Measurements from ENCODE around the gene LASP1. TPM values are rescaled to one million over a fixed set of nuclear protein-coding genes. Genes with fewer than 3 reads are reported as not detected.

The LASP1 gene
- total RNA-seq, 1 donor from 2014 or later = 58.5 TPM

DNA sequence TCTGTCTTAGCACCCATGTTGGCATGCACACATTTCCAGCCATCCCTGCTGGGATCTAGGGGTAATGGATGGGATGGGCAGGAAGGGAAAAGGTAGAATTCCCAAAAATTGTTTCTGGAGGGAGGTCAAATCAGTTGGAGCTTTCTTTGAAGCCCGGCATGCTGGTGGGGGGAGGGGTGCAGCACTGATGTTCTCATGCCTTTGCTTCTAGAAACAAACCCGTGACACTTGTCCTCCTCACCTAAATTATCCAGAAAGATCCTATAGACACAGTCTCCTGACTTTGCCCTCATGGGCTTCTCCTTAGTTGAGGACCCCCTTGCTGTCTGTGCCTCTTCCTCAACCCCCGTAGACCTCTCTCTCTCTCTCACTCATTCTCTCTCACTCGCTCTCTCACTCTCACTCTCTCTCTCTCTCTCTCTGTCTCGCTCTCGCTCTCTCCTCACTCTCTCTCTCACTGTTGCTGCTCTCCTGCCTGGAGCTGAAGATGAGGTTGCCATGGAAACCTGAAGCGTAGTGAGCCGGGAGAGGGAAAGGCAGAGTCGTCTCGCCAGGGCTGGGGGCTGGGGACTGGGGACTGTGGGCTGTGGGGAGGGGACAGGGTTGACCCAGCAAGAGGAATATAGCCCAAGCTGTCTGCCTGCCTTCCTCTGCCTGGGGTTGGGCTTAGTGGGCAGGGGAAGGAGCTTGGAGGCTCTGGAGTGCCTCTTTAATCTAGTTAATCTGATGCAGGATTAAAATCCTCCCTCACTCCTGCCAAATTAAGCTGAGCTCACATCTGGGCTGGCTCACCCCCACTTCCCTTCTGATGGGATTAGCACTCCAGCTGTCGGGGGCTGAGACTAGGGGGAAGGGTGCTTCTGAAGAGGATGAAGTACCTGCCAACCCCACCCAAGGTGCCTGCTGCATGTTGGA lies 16.1 kb downstream of the LASP1 start:
- DNase-seq (ENCODE audit: low spot score) (no peak), ATAC-seq (peak; percentile 7)

DNA sequence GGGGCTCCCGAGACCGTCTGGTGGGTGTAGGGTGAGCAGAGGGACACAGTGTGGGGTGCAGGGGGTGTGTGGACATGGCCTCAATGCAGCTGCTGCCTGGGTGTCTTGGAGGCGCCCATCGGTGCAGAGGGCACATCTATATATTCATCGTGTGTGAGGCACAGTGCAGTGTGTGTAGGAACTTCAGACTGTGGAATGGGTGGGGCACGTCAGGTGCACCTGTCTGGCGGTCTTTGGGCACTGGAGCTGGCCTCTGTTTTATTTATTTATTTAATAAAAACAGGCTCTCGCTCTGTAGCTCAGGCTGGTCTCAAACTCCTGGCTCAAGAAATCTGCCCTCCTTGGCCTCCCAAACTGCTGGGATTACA lies 16.8 kb downstream of the LASP1 start:
- no peak for DNase-seq (ENCODE audit: low spot score)
- ATAC-seq = no peak

DNA sequence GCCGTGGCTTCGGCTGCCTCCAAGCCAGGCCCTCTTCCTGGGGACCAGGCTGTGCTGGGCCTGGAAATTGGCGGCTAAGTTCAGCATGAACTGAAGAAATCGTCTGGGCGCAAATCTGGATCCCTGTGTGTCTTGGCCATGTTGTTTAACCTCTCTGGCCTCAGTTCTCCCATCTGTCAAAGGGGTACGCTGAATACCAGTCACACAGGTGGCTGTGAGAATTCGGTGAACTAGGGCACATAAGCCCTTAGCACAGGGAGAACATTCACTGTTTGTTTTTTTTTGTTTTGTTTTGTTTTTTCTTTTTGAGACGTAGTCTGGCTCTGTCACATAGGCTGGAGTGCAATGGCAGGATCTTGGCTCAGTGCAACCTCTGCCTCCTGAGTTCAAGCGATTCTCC lies 19.0 kb downstream of the LASP1 start:
- ATAC-seq = no peak

DNA sequence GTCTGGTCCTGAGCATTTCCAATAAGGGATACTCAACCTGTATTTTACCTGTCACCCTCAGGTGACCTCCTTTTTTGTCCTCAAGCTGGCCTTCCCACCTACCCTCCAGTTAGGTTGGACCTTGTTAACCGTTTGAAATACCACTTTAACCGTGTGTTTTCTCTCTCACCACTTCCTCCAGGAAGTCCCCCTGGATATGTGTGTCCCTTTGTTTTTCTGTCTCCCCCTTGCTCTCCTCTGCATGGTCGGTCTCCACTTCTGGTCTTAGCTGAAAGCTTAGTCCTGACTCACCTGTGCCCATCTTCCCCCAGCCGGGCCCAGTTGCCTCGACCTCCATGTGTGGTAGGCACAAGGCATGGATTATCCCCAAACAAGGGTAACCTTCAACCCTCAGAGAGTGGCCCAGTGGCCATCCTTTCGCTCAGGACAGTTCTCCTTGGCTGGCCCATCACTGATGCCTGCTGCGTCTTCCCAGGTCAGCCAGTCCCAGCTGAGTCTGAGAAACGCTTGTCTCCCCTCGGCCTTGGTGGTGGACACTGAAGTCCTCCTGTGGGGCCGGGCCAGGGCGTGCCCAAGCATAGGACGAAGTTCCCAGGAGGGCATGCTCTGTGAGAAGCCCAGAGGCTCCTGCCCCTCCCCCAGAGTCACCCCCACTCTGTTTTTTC lies 20.0 kb downstream of the LASP1 start:
- DNase-seq (ENCODE audit: low spot score) (no peak), ATAC-seq (no peak)

More for the DNA sequence above, 19.0 kb downstream of the LASP1 start:
- no peak for DNase-seq (ENCODE audit: low spot score)

DNA sequence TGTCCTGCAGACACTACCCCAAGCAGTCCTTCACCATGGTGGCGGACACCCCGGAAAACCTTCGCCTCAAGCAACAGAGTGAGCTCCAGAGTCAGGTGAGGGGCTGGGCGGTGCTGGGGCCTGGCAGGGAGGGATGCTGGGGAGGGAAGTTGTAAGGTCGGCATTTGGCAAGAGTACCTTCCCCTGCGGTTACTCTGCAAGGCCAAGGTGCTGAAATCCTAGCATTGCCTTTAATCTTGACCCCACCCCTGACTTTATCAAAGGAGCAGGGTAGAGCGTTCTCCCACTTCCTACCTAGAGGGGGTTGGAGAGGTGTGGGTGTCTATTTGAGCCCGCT lies 20.5 kb downstream of the LASP1 start:
- ATAC-seq (no peak), DNase-seq (ENCODE audit: low spot score) (no peak)

DNA sequence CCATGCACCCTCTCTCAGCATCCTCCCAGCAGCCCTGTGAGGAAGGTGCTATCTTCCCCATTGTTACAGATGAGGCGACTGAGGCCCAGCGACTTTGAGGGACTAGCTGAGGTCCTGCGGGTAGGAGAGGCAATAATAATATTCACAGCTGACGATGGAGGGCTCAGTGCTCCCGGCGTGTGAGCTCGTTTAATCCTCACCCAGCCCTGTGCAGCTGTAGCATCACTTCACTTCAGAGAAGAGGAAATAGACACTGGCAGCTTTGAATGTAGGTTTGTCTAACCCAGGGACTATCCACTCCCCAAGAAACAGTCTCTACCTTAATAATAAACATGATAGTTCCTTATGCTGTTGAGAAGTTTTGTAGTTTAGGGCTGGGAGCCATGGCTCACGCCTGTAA lies 21.6 kb downstream of the LASP1 start:
- no peak for ATAC-seq
- DNase-seq (ENCODE audit: low spot score) = no peak

DNA sequence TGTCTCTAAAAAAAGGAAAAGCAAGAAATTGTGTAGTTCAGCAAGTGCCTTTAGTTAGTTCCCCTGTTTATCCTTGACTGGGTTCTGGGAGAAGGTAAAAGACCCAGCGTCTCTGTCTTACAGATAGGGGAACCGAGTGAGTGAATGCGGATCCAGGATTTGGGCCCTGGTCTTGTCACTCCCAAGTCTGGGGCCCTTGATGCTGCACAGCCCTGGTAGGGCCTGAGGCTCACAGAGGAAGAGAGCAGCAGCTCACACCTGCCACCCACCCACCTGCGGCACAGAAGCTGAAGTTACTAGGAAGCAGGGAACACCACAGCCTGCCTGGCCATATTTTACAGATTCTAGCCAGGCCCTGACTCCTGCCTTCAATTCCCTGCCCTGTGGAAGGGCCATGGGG lies 22.2 kb downstream of the LASP1 start:
- ATAC-seq = no peak

DNA sequence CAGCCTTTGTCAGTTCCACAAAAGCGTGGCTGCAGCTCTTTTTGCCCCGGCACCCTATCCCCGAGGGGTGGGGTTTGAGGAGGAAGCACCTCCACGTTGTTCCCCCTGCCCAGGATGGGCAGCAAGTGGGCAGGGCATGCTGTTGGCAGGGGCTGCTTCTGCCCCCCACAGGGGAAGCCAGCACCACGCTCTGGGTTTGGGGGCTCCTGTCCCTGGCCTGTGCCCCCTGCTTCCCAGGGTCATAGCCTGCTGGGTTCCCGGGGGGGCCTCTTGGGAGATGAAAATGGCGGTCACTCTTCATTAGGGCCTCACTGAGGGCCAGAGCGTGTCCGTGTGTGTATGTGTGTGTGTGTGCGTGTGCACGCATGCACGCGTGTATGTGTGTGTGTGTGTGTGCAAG lies 22.8 kb downstream of the LASP1 start:
- ATAC-seq (no peak), DNase-seq (ENCODE audit: low spot score) (no peak)

More for the DNA sequence above, 22.2 kb downstream of the LASP1 start:
- no peak for DNase-seq (ENCODE audit: low spot score)

DNA sequence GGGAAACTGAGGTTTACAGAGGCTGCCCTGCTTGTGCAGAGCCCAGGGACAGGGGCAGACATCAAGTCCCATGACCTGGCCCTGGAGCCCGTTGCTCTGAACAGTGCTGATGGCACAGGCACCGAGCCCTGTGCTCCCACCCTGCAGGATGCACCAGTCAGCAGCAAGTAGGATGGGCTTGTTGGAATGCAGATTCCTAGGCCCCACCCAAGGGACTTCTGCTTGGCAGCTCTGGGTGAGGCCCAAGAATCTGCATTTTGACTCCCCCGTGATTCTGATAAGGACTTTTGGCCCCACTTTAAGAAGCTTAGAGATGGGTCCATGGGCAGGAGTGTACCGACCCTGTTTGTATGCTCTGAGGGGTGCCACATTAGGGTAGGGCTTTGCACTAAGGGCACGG lies 23.3 kb downstream of the LASP1 start:
- DNase-seq (ENCODE audit: low spot score) (no peak), ATAC-seq (no peak)

DNA sequence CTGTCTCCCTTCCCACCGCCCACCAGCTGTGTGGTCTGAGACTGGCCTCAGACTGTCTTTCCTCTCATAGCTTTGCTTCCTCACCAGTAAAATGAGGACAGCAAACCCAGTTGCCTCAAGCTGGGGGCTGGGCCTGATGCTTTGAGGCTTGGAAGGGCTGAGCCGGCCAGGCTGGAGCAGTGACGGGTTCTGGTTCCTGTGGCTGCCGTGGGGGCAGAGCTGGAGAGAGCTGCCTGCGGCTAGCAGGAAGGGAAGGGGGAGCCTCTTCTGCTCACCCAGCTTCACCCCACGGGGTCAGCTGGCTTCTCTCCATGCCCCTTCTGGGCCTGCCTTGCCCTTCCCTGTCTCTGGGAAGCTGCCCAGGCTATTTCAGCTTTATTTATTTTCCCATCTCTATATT lies 23.7 kb downstream of the LASP1 start:
- peak; percentile 70 for DNase-seq (ENCODE audit: low spot score)
- peak; percentile 50 for ATAC-seq

DNA sequence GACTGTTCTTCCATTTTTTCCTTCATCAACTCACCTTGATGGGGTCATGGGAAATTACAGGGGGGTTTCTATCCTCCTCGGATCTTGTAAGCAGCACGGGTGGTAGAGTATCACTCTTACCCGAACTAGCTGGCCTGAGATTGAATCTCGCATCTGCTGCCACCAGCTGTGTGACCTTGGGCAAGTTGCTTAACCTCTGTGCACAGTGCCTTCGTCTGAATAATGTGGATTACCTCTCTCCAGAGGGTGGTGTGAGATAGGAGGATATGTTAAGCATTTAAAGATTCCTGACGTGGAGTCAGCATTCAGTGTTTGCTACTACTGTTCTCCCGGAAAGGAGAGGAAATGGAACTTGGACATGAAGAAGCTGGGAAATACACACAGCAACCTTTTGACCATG lies 24.4 kb downstream of the LASP1 start:
- ATAC-seq = peak; percentile 2
- DNase-seq (ENCODE audit: low spot score) = no peak

DNA sequence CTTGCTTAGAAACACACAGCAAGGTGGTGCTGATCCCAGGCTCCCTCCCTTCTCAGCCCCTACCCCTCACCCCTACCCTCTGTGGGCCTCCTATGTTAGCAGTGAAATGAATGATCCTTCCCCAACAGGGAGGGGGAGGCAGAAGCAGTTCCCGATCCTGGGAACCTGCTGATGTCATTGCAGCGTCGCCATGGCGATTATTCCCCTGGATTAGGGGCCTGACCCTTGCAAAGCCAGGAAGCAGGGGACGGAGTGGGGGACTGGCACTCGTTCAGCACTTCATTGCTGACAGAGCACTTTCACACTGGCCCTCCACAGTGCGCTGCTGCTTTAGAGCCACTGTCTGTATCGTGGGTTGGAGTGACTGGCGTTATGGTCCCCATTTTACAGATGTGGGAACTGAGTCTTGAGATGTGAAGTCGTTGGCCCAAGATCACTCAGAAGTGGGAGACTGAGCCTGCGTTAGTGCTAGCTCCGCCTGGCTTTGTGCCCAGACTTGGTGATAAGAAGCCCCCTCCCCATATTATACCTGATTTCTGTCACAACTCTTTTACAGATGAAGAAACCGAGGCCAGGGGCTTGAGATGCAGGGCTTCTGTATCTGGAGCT lies 26.6 kb downstream of the LASP1 start:
- no peak for DNase-seq (ENCODE audit: low spot score)
- peak; percentile 7 for ATAC-seq

DNA sequence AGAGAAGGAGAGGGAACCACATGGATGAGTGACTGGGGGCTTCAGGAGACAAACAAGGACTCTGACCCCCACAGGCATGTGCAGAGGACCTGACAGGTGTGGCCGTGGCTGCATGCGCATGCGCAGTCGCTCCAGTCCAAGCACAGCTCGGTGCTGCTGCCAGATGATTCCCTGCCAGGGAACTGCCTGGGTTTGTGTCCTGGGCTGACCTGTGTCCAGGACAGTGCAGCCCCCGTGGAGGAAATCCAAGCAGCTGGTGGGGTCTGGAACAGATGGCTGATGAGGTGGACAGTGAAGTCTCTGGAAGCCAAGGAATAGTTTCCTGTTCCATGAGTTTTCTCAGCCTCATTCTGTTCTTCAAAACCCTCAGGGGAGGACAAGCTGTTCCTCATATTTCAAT lies 27.3 kb downstream of the LASP1 start:
- DNase-seq (ENCODE audit: low spot score) = peak; percentile 91
- ATAC-seq = peak; percentile 73

DNA sequence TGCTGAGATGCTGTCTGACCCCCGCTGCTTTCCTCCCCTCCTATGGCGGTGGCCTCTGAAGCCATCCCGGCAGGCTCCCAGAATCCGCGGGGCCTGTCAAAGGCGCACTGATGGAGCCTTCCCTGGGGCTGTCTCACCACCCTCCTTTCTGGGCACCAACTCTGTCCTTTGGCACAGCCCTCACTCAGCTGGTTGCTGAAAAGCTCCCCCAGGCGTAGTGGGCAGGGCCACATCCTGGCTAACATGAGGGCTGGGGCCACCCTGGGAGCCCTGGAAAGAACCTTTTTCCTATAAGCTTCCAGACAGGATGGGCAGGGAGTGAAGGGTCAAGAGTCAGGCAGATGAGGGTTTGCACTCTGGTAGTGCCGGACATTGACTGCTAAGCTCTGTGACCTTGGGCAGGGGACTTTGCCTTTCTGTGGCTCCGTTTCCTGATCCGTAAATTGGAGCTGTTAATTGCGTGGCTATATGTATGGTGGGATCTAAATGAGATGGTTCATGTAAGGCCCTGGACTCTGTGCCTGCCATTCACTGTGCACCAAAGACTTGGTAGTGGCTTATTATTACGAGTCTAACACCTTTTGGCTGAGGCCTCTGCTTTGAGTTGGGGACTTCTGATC lies 27.9 kb downstream of the LASP1 start:
- no peak for DNase-seq (ENCODE audit: low spot score)
- ATAC-seq = peak; percentile 46

DNA sequence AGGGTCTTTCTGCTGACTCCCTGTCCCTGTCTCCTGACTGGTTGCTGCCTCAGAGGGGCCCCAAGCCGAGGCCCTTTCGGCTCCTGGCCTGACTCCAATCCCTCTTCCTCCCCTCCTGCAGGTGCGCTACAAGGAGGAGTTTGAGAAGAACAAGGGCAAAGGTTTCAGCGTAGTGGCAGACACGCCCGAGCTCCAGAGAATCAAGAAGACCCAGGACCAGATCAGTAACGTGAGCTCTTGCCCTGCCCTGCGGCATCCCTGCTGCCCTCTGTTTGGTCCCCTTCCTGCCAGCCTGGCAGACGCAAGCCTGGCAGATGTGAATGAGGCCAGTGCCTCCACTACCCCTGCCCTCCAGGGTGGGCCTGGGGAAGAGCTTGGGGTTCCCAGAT lies 28.4 kb downstream of the LASP1 start:
- ATAC-seq (no peak), DNase-seq (ENCODE audit: low spot score) (no peak)

DNA sequence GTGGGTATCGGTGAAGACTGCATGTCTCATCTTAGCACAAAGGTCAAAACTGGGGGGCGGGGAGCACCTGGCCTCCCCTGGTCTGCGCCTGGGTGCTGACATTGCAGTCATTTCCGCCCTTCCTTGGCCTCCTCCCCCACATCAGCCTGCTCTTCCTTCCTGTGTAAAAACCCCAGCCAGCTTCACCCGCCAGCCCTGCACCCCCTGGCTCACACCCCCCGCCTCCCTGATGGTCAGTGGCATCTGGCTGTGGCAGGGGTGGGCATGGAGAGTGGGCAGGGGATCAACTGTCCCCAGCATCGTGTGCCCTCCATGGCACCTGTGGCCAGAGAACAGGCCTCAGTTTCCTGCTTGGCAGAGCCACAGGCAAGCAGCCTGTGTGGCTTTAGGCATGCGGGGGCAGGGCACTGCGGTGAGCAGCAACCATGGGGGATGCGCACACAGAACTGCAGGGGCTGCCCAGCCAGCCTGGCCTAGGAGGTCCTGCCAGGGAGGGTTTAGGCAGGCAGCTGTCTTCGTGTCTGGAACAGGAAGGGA lies 29.0 kb downstream of the LASP1 start:
- ATAC-seq = no peak

DNA sequence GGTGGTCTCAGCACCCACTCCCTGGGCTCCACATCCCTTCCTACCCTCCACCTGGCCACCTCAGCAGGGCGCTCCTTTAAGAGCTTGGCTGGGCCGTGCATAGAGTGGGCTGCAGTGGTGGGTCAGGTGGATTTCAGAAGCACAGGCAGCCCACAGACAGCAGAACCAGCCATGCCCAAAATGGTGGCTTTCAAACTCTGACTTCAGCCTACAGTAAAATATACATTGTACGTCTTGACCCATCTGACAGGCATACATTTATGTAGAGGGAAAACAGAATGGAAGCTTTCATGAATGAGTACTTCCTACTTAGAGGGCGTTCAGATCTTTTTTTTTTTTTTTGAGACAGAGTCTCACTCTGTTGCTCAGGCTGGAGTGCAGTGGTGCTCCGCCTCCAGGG lies 29.6 kb downstream of the LASP1 start:
- DNase-seq (ENCODE audit: low spot score) (no peak), ATAC-seq (no peak)

More for the DNA sequence above, 29.0 kb downstream of the LASP1 start:
- DNase-seq (ENCODE audit: low spot score) = no peak

DNA sequence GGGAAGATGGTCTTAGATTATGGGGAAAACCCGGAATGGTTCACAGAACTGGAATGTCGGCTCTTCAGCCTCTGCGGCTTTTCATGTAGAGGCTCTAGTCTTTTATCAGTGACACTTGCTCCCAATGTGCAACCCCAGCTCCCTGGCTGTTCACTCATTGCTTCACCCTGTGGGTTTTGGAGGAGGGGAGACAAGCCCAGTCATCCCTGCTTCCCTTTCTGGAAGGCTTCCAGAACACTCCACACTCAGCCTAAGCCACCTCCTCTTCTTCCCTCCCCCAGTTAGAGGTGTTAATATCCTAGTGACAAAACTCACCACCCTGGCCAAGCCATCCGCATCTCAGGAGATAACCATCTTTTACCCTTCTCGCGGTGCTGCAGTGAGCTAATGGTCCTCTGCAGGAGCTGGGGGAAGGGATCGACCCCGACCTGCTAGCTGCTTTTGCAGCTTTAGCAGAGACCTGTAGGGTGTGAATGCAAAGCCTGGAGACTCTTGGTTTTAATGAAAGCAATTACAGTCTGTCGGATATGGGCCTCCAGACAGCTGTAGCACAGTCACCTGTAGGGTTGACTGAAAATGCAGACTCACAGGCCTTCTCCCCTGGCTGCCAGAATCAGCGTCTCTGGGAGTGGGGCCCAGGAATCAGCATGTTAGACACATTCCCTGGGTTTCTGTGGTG lies 31.3 kb downstream of the LASP1 start:
- DNase-seq (ENCODE audit: low spot score) (no peak), ATAC-seq (peak; percentile 8)

DNA sequence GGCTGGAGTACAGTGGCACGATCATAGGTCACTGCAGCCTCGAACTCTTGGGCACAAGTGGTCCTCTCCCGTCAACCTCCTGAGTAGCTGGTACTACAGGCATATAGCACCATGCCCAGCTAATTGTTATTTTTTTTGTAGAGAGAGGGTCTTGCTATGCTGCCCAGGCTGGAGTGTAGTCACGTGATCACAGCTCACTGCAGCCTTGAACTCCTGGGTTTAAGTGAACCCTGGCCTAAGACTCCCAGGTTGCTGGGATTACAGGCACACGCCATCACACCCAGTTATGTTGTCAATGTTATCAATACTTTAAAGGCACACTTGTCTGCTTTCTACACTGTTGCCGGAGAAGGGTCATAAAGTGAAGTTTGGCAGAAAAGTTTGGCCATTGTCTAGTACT lies 33.5 kb downstream of the LASP1 start:
- DNase-seq (ENCODE audit: low spot score) (no peak), ATAC-seq (no peak)

DNA sequence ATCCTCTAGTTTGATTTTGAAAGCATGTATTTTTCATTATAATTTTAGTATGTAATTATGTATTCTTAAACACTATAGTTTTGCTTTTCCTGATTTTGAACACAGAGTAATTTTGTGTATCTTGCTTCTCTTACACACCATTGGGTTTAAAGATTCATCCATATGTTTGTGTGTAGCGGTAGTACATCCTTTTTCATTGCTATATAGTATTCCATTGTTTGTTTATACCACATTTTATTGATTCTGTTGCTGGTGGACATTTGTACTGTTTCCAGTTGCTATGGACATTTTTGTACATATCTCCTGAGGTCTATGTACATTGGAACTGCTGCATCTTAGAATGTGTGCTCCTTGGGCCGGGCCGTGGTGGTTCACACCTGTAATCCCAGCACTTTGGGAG lies 35.0 kb downstream of the LASP1 start:
- no peak for DNase-seq (ENCODE audit: low spot score)
- no peak for ATAC-seq

DNA sequence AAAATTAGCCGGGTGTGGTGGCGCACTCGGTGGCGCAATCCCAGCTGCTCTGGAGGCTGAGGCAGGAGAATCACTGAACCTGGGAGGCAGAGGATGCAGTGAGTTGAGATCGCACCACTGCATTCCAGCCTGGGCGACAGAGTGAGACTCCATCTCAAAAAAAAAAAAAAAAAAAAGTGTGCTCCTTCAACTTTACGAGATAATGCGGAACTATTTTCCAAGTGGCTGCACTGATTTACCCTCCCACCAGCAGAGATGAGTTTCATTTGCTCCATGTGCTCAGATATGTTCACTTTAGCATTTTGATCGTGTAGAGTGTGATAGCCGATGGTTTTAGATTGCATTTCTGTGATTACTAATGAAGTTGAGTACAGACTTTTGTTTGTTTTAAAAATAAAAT lies 35.5 kb downstream of the LASP1 start:
- DNase-seq (ENCODE audit: low spot score) (no peak), ATAC-seq (no peak)

All from left lobe of liver (tissue), 2 donors.